Stomach smooth muscle (tissue), 2 donors: Measurements from ENCODE around the gene RRM1.

Experiments used
- H3K27ac ChIP-seq: one replicate; pipeline ENCODE4 v1.7.0; 2013; ENCODE audit warnings: mild to moderate bottlenecking, low read length, inconsistent platforms
- H3K27me3 ChIP-seq, 2 donors: one replicate each; pipeline ENCODE4 v1.7.0; 2013; ENCODE audit warnings: low read length in 2 of 2; ENCODE audit not compliant: insufficient read depth in 2 of 2, control insufficient read depth in 1 of 2
- H3K36me3 ChIP-seq, 2 donors: one replicate each; pipeline ENCODE4 v1.7.0; 2013; ENCODE audit warnings: low read length in 2 of 2; ENCODE audit not compliant: control insufficient read depth in 2 of 2, insufficient read depth in 2 of 2
- H3K4me1 ChIP-seq: one replicate; pipeline ENCODE4 v1.7.0; 2013; ENCODE audit warnings: low read length; ENCODE audit not compliant: control insufficient read depth, insufficient read depth
- H3K4me3 ChIP-seq, 2 donors: one replicate each; pipeline ENCODE4 v1.7.0; 2013; ENCODE audit warnings: low read length in 2 of 2
- H3K9ac ChIP-seq, 2 donors: one replicate each; pipeline ENCODE4 v1.7.0; 2013; ENCODE audit warnings: low read length in 2 of 2, mild to moderate bottlenecking in 1 of 2
- H3K9me3 ChIP-seq, 2 donors: one replicate each; pipeline ENCODE4 v1.7.0; 2013; ENCODE audit warnings: low read length in 2 of 2; ENCODE audit not compliant: control insufficient read depth in 2 of 2
- donor health status: healthy.
- donor health status: Pancreatic carcinoma.

Gene RRM1

DNA sequence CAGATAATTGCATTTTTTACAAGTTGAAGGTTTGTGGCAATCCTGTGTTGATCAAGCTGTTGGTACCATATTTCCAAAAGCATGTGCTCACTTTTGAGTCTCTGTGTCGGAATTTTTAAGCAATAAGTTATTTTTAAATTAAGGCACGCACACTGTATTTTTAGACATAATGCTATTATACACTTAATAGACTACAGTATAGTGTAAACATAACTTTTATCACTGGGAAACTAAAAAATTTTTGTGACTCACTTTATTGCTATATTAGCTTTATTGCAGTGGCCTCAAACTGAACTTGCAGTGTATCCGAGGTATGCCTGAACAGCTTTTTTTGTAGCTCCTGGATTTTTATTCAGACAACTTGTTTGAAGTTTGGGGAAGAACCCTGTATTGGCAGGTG is 31.3 kb upstream of the RRM1 start:
- Histone ChIP-seq H3K9me3 (no peaks in the 10 kb centered on the region), H3K36me3 (peaks cover 17% of the 10 kb centered on the region in 2 donors), H3K4me1 (peaks cover 10% of the 10 kb centered on the region), H3K9ac (no peak overlapping the region), H3K4me3 (no peak overlapping the region), H3K27me3 (no peaks in the 10 kb centered on the region), H3K27ac (no peak overlapping the region)

DNA sequence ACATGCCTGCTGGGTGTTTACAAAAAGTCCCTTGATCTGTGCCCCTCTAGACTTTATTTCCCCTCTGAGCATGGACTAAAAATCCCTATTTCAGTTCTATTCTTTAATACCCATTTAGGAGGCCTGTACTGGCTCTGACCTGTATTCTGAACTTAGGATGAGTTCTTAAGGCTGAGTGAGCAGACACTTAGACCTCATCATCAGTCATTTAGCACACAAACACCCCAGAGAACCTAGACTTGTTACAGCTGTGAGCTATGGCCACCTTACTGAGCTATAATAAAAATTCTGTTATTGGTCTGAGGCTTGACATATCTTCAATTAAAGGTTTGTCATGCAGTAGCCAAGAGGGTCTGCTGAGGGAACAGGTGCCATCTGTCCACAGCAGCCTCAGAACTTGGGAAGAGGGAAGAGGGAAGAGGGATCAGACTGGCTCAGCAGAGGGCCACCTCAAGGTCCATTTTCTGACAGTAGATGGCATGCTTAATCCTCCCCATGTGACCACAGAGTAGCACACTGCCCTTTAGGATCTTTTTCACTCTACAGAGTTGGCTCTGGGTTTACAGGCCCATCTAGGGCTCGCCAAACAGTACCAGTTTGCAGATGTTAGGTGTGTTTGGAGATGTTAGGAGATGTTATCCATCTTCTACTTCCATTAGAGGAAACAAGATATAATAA is 30.2 kb upstream of the RRM1 start:
- H3K9me3 ChIP-seq, result no peaks in the 10 kb centered on the region
- H3K9ac ChIP-seq, result no peak overlapping the region
- peaks cover 11 to 13% of the 10 kb centered on the region in 2 donors for H3K36me3 ChIP-seq
- no peak overlapping the region for H3K4me3 ChIP-seq
- no peaks in the 10 kb centered on the region for H3K27me3 ChIP-seq
- H3K27ac ChIP-seq, result no peak overlapping the region
- H3K4me1 ChIP-seq, result peaks cover 16% of the 10 kb centered on the region

DNA sequence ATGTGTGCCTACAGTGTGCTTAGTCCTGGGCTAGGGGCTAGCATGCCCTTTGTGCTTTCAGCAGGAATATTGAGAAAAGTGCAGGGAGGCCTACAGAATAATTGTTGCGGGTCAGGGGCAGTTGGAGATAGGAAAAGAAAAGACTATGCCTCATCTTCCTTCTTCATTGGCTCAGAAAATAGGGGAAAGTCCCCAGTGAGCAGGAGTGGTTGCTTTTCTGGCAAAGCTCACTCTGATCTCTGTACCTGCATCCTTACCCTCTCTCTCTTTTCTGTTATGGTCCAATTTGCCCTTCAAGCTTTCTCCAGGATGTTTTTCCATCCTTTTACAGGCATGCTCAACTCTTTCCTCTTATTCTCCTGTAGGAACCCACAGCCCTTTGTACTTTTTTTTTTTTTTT is 29.5 kb upstream of the RRM1 start:
- Histone ChIP-seq H3K9ac (no peak overlapping the region), H3K4me1 (peaks cover 17% of the 10 kb centered on the region), H3K9me3 (no peaks in the 10 kb centered on the region), H3K4me3 (no peak overlapping the region), H3K36me3 (peaks cover 7 to 8% of the 10 kb centered on the region in 2 donors), H3K27ac (no peak overlapping the region), H3K27me3 (no peaks in the 10 kb centered on the region)

- Histone ChIP-seq H3K27ac (no peak overlapping the region), H3K9me3 (no peaks in the 10 kb centered on the region), H3K36me3 (peaks cover 0 to 2% of the 10 kb centered on the region in 2 donors), H3K4me1 (peaks cover 17% of the 10 kb centered on the region), H3K4me3 (no peak overlapping the region), H3K9ac (no peak overlapping the region), H3K27me3 (no peaks in the 10 kb centered on the region)
Observed at GRCh38 chr11:4065601-4066377, 28.8 kb upstream of the RRM1 start.

- no peak overlapping the region for H3K27ac ChIP-seq
- H3K9ac ChIP-seq, result no peak overlapping the region
- H3K27me3 ChIP-seq, result no peaks in the 10 kb centered on the region
- H3K36me3 ChIP-seq, result no peaks in the 10 kb centered on the region
- no peaks in the 10 kb centered on the region for H3K9me3 ChIP-seq
- peaks cover 22% of the 10 kb centered on the region for H3K4me1 ChIP-seq
- no peak overlapping the region for H3K4me3 ChIP-seq
Observed at GRCh38 chr11:4066910-4067309, 27.7 kb upstream of the RRM1 start.

GRCh38 chr11:4068962-4069361 is 25.6 kb upstream of the RRM1 start:
- peaks cover 0 to 3% of the 10 kb centered on the region in 2 donors for H3K36me3 ChIP-seq
- no peaks in the 10 kb centered on the region for H3K9me3 ChIP-seq
- no peak overlapping the region for H3K27ac ChIP-seq
- no peak overlapping the region for H3K9ac ChIP-seq
- no peaks in the 10 kb centered on the region for H3K27me3 ChIP-seq
- H3K4me1 ChIP-seq, result peaks cover 27% of the 10 kb centered on the region
- no peak overlapping the region for H3K4me3 ChIP-seq

DNA sequence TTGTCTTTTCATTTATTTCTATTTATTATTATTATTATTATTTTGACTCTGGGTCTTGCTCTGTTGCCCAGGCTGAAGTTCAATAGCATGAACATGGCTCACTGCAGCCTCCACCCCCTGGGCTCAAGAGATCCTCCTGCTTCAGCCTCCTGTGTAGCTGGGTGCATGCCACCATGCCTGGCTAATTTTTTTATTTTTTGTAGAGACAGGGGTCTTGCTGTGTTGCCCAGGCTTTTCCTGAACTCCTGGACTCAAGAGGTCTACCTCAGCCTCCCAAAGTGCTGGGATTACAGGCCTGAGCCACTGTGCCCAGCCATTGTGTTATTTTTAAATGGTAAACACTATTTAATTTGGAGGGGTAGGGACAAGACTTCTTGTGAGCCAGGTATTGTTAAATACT is 23.3 kb upstream of the RRM1 start:
- Histone ChIP-seq H3K27ac (no peak overlapping the region), H3K9me3 (no peaks in the 10 kb centered on the region)

GRCh38 chr11:4071914-4072313 is 22.7 kb upstream of the RRM1 start:
- H3K36me3 ChIP-seq, result peaks cover 0 to 7% of the 10 kb centered on the region in 2 donors
- no peaks in the 10 kb centered on the region for H3K27me3 ChIP-seq
- H3K27ac ChIP-seq, result no peak overlapping the region
- peaks cover 17% of the 10 kb centered on the region for H3K4me1 ChIP-seq
- H3K4me3 ChIP-seq, result no peak overlapping the region
- H3K9ac ChIP-seq, result peak overlapping the region in 1 of 2 donors; percentile 29
- no peaks in the 10 kb centered on the region for H3K9me3 ChIP-seq

More for the DNA sequence above, 23.3 kb upstream of the RRM1 start:
- Histone ChIP-seq H3K27me3 (no peaks in the 10 kb centered on the region), H3K9ac (no peak overlapping the region), H3K4me3 (no peak overlapping the region), H3K36me3 (peaks cover 0 to 7% of the 10 kb centered on the region in 2 donors), H3K4me1 (peaks cover 17% of the 10 kb centered on the region)

GRCh38 chr11:4072668-4073285 is 21.8 kb upstream of the RRM1 start:
- H3K4me3 ChIP-seq, result no peak overlapping the region
- H3K27ac ChIP-seq, result no peak overlapping the region
- no peak overlapping the region for H3K9ac ChIP-seq
- no peaks in the 10 kb centered on the region for H3K27me3 ChIP-seq
- H3K9me3 ChIP-seq, result no peaks in the 10 kb centered on the region
- peaks cover 0 to 7% of the 10 kb centered on the region in 2 donors for H3K36me3 ChIP-seq
- peaks cover 17% of the 10 kb centered on the region for H3K4me1 ChIP-seq

GRCh38 chr11:4074266-4074665 is 20.3 kb upstream of the RRM1 start:
- H3K4me1 ChIP-seq, result peaks cover 13% of the 10 kb centered on the region
- no peaks in the 10 kb centered on the region for H3K27me3 ChIP-seq
- H3K9ac ChIP-seq, result no peak overlapping the region
- H3K9me3 ChIP-seq, result no peaks in the 10 kb centered on the region
- H3K27ac ChIP-seq, result no peak overlapping the region
- H3K4me3 ChIP-seq, result no peak overlapping the region
- peaks cover 0 to 7% of the 10 kb centered on the region in 2 donors for H3K36me3 ChIP-seq
